Hepatocyte (in vitro differentiated cells): ENCODE results near the gene UBE2Q2.

Source experiments
- EZH2 ChIP-seq: fragments of 200-600 bp; sonication (generic); IDR thresholded peaks from 2 replicates; pipeline ENCODE4 v1.6.1; 2016; ENCODE audit warnings: antibody characterized with exemption, mild to moderate bottlenecking, borderline replicate concordance
- TF ChIP-seq, protein P1 (sequence below): fragments of 200-600 bp; sonication (generic); IDR thresholded peaks from 2 replicates; pipeline ENCODE4 v1.5.1; 2016; ENCODE audit warnings: antibody characterized with exemption, mild to moderate bottlenecking; ENCODE audit not compliant: poor library complexity

DNA sequence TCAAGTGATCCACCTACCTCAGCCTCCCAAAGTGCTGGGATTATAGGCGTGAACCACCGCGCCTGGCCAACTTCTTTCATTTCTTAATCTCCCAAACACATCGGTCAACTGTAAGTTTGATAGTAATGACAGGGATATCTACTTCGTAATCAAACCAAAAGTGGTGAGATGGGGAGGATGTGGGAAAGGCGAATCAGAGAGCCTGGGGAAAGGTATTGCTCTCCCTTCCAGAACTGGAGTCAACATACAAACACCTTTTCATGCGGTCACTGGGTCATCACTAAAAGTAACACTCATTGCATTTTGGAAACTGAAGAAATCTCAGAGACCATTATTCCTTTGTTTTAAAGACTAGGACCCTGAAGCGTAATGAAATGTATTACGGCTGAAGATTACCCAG lies 14.8 kb upstream of the UBE2Q2 start:
- TF ChIP-seq, protein P1, sequence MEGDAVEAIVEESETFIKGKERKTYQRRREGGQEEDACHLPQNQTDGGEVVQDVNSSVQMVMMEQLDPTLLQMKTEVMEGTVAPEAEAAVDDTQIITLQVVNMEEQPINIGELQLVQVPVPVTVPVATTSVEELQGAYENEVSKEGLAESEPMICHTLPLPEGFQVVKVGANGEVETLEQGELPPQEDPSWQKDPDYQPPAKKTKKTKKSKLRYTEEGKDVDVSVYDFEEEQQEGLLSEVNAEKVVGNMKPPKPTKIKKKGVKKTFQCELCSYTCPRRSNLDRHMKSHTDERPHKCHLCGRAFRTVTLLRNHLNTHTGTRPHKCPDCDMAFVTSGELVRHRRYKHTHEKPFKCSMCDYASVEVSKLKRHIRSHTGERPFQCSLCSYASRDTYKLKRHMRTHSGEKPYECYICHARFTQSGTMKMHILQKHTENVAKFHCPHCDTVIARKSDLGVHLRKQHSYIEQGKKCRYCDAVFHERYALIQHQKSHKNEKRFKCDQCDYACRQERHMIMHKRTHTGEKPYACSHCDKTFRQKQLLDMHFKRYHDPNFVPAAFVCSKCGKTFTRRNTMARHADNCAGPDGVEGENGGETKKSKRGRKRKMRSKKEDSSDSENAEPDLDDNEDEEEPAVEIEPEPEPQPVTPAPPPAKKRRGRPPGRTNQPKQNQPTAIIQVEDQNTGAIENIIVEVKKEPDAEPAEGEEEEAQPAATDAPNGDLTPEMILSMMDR, result no peak
- no peak for TF ChIP-seq EZH2
